Right ventricle myocardium superior (tissue), 1 donor: Measurements from ENCODE around the gene ATXN3. TPM values are rescaled to one million over a fixed set of nuclear protein-coding genes. Genes with fewer than 3 reads are reported as not detected.
"Not testable (repeated sequence)": the region's sequence is repeated elsewhere in the genome, so short reads cannot be mapped to it uniquely, and the experiment has no call there.

Experiments
- ATAC-seq: fragments of 200-7000 bp; cut with Tn5 transposase; one replicate; pipeline ENCODE4 v1.9.1; 2020; ENCODE audit warnings: mild to moderate bottlenecking; ENCODE audit not compliant: poor library complexity
- DNase-seq: peaks from one replicate; pipeline ENCODE4 v3.0.0-alpha.2; 2020
- intact Hi-C: fragments of 100-400 bp; cut with DNase I; formaldehyde crosslinking; loops from one replicate; pipeline ENCODE4 v1.11.2; 2022
- total RNA-seq: library from RNA; stranded (reverse); fragmentation: NEBNext Ultra II Directional; extraction: Animal tissue kit (Norgen Biotek cat#: 25700); gene quantifications from one replicate; pipeline ENCODE4 v1.2.1, GENCODE V29; 2021
- donor health status: DM: no; HTN: yes; CAD: no; lungs with severe emphysema.

The ATXN3 gene
- total RNA-seq, 1 donor from 2014 or later: 14.6 TPM

GRCh38 chr14:92103363-92103989 lies 2.9 kb downstream of the ATXN3 start:
- intact Hi-C loops: loop anchor here (10.0 kb wide), 1 partner anchor 59 kb away; the partner anchor contains the start of gene TRIP11
- no peak for DNase-seq
- ATAC-seq: no peak

GRCh38 chr14:92099802-92100201 lies 6.6 kb downstream of the ATXN3 start:
- ATAC-seq: no peak
- intact Hi-C loops: loop anchor here (10.0 kb wide), 1 partner anchor 55 kb away; the partner anchor contains the start of gene TRIP11
- no peak for DNase-seq

GRCh38 chr14:92093320-92093719 lies 13.1 kb downstream of the ATXN3 start:
- DNase-seq: no peak
- no peak for ATAC-seq
- intact Hi-C loops: no loop called here

GRCh38 chr14:92088494-92088893 lies 17.9 kb downstream of the ATXN3 start:
- intact Hi-C loops: no loop called here
- ATAC-seq: no peak

GRCh38 chr14:92074555-92074954 lies 31.8 kb downstream of the ATXN3 start:
- DNase-seq (no peak), ATAC-seq (no peak)
- intact Hi-C loops: no loop called here

More at GRCh38 chr14:92088494-92088893, 17.9 kb downstream of the ATXN3 start:
- no peak for DNase-seq

- DNase-seq (no peak), ATAC-seq (no peak)
- intact Hi-C loops: no loop called here
Observed at GRCh38 chr14:92058006-92058917, 48.1 kb downstream of the ATXN3 start.

GRCh38 chr14:92049781-92050180 lies 56.6 kb downstream of the ATXN3 start:
- intact Hi-C loops: loop anchor here (10.0 kb wide), 1 partner anchor 55 kb away; the partner anchor contains the start of gene ATXN3
- ATAC-seq: no peak

GRCh38 chr14:92049221-92049620 lies 57.2 kb downstream of the ATXN3 start:
- intact Hi-C loops: loop anchor here (10.0 kb wide), 1 partner anchor 56 kb away; the partner anchor contains the start of gene ATXN3
- ATAC-seq, DNase-seq: not testable (repeated sequence)

More at GRCh38 chr14:92049781-92050180, 56.6 kb downstream of the ATXN3 start:
- no peak for DNase-seq

GRCh38 chr14:92045904-92046303 lies 60.5 kb downstream of the ATXN3 start:
- intact Hi-C loops: loop anchor here (10.0 kb wide), 1 partner anchor 59 kb away; the partner anchor contains the start of gene ATXN3
- not testable (repeated sequence) for ATAC-seq, DNase-seq

- ATAC-seq, DNase-seq: not testable (repeated sequence)
- intact Hi-C loops: loop anchor here (10.0 kb wide), 1 partner anchor 63 kb away; the partner anchor contains the start of gene ATXN3
Observed at GRCh38 chr14:92041766-92042165, 64.6 kb downstream of the ATXN3 start.

- ATAC-seq: no peak
- no peak for DNase-seq
- intact Hi-C loops: loop anchor here (10.0 kb wide), 1 partner anchor 64 kb away; the partner anchor contains the start of gene ATXN3
Observed at GRCh38 chr14:92041203-92041602, 65.2 kb downstream of the ATXN3 start.

GRCh38 chr14:92040431-92041051 lies 65.8 kb downstream of the ATXN3 start:
- intact Hi-C loops: loop anchor here (10.0 kb wide), 1 partner anchor 64 kb away; the partner anchor contains the start of gene ATXN3
- ATAC-seq (peak; percentile 38), DNase-seq (no peak)

GRCh38 chr14:92039719-92040430 lies 66.5 kb downstream of the ATXN3 start, which contains the start of gene TRIP11:
Gene TRIP11, minus strand, starts transcription at chr14:92040059. Its CDS starts 374 bp downstream, at chr14:92039685.
- intact Hi-C loops: loop anchor here (10.0 kb wide), 1 partner anchor 65 kb away; the partner anchor contains the start of gene ATXN3
- DNase-seq (peak; percentile 97), ATAC-seq (peak; percentile 99)

GRCh38 chr14:92039063-92039718 lies 67.2 kb downstream of the ATXN3 start:
- ATAC-seq: peak; percentile 53
- DNase-seq: no peak
- intact Hi-C loops: no loop called here

GRCh38 chr14:92037989-92038388 lies 68.4 kb downstream of the ATXN3 start:
- intact Hi-C loops: no loop called here
- no peak for ATAC-seq
- DNase-seq: no peak

- intact Hi-C loops: no loop called here
- DNase-seq (no peak), ATAC-seq (no peak)
Observed at GRCh38 chr14:92035890-92036289, 70.5 kb downstream of the ATXN3 start.

- ATAC-seq: no peak
Observed at GRCh38 chr14:92033906-92034687, 72.3 kb downstream of the ATXN3 start.

More at GRCh38 chr14:92033906-92034687, 72.3 kb downstream of the ATXN3 start:
- intact Hi-C loops: no loop called here
- DNase-seq: no peak
